HTR-8/SVneo (cell line): ENCODE measurements around the gene DEK.
"Not testable (repeated sequence)": the region's sequence is repeated elsewhere in the genome, so short reads cannot be mapped to it uniquely, and the experiment has no call there.

Source experiments
- DNase-seq: peaks from one replicate; pipeline ENCODE4 v3.0.0; 2011; ENCODE audit warnings: low spot score, mixed read lengths; ENCODE audit not compliant: insufficient read length
- FAIRE-seq: peaks from 2 replicates; lab custom pipeline; 2011; peaks lifted over from hg19 to GRCh38; lab: Jason Lieb, UNC

DEK gene

GRCh38 chr6:18241208-18242038 is 22.9 kb downstream of the DEK start:
- FAIRE-seq (no peak), DNase-seq (no peak)

GRCh38 chr6:18240230-18240629 is 24.1 kb downstream of the DEK start:
- DNase-seq = no peak
- FAIRE-seq = no peak

GRCh38 chr6:18237167-18237566 is 27.2 kb downstream of the DEK start:
- no peak for DNase-seq
- no peak for FAIRE-seq

- FAIRE-seq (no peak), DNase-seq (no peak)
These were observed 28.8 kb downstream of the DEK start for GRCh38 chr6:18235524-18235923.

GRCh38 chr6:18234564-18234963 is 29.8 kb downstream of the DEK start:
- DNase-seq (no peak), FAIRE-seq (no peak)

- FAIRE-seq, DNase-seq: not testable (repeated sequence)
These were observed 30.6 kb downstream of the DEK start for GRCh38 chr6:18233770-18234169.

GRCh38 chr6:18231856-18232255 is 32.5 kb downstream of the DEK start:
- DNase-seq, FAIRE-seq: not testable (repeated sequence)

GRCh38 chr6:18228590-18228989 is 35.7 kb downstream of the DEK start:
- not testable (repeated sequence) for FAIRE-seq, DNase-seq

- FAIRE-seq, DNase-seq: not testable (repeated sequence)
These were observed 37.2 kb downstream of the DEK start for GRCh38 chr6:18227166-18227565.

- not testable (repeated sequence) for DNase-seq, FAIRE-seq
These were observed 37.8 kb downstream of the DEK start for GRCh38 chr6:18226451-18227105.

- DNase-seq (no peak), FAIRE-seq (peak; percentile 23)
These were observed 43.1 kb downstream of the DEK start for GRCh38 chr6:18221288-18221615.

GRCh38 chr6:18219591-18219990 is 44.7 kb downstream of the DEK start:
- no peak for FAIRE-seq

GRCh38 chr6:18218233-18218632 is 46.1 kb downstream of the DEK start:
- FAIRE-seq = no peak

More at GRCh38 chr6:18219591-18219990, 44.7 kb downstream of the DEK start:
- DNase-seq = no peak

GRCh38 chr6:18216411-18216810 is 47.9 kb downstream of the DEK start:
- FAIRE-seq (no peak), DNase-seq (peak; percentile 30)

More at GRCh38 chr6:18218233-18218632, 46.1 kb downstream of the DEK start:
- DNase-seq = no peak

- DNase-seq (no peak), FAIRE-seq (no peak)
These were observed 48.9 kb downstream of the DEK start for GRCh38 chr6:18215436-18215835.

- no peak for DNase-seq
- FAIRE-seq = no peak
These were observed 50.3 kb downstream of the DEK start for GRCh38 chr6:18214003-18214402.

- DNase-seq (no peak), FAIRE-seq (no peak)
These were observed 50.9 kb downstream of the DEK start for GRCh38 chr6:18213439-18213838.

GRCh38 chr6:18212231-18212630 is 52.1 kb downstream of the DEK start:
- DNase-seq = no peak
- no peak for FAIRE-seq

GRCh38 chr6:18211338-18211737 is 53.0 kb downstream of the DEK start:
- no peak for DNase-seq
- no peak for FAIRE-seq

- FAIRE-seq (no peak), DNase-seq (no peak)
These were observed 53.6 kb downstream of the DEK start for GRCh38 chr6:18210707-18211106.

- DNase-seq (no peak), FAIRE-seq (no peak)
These were observed 54.7 kb downstream of the DEK start for GRCh38 chr6:18209539-18210197.
